ENCODE data around the gene TRIM47. TPM values are rescaled to one million over a fixed set of nuclear protein-coding genes. Genes with fewer than 3 reads are reported as not detected.

Gene TRIM47
- total RNA-seq, 1 experiment from 2014 or later, result 6.9 TPM

GRCh38 chr17:75901727-75902126 lies 23.3 kb upstream of the TRIM47 start:
- no peak overlapping the region for H2BK5ac ChIP-seq (ENCODE audit: insufficient read length, low read length)
- Mint-ChIP-seq H3K4me1 (peaks cover 9 to 11% of the 10 kb centered on the region in 2 experiments), H3K9me3 (no peaks in the 10 kb centered on the region), H3K36me3 (ENCODE audit: insufficient read depth in 1 of 3, low read depth in 3 of 3) (peaks cover 14 to 44% (median 40%) of the 10 kb centered on the region in 3 experiments; a peak in 6 of 7 replicates), H3K4me3 (no peak overlapping the region), H3K27ac (no peak overlapping the region; a peak in 1 of 7 replicates), H3K27me3 (ENCODE audit: low read depth) (no peaks in the 10 kb centered on the region; the same call in 1 of the 2 replicates)
- H3K14ac ChIP-seq (ENCODE audit: insufficient read depth, low read length), result no peak overlapping the region
- no peak overlapping the region for H4K8ac ChIP-seq (replicated peaks; ENCODE audit: insufficient read length, low read depth, low read length)
- H2BK20ac ChIP-seq (ENCODE audit: low read depth, low read length, poor library complexity, severe bottlenecking), result no peak overlapping the region
- H2AFZ ChIP-seq (ENCODE audit: low read length), result no peak overlapping the region
- H4K91ac ChIP-seq (ENCODE audit: insufficient read length, low read depth, low read length), result no peak overlapping the region
- no peaks in the 10 kb centered on the region for H4K20me1 ChIP-seq (ENCODE audit: control insufficient read depth, insufficient read depth, insufficient read length)
- no peaks in the 10 kb centered on the region for H3K4me1 ChIP-seq (ENCODE audit: insufficient read depth, low read length)
- peaks cover 10% of the 10 kb centered on the region for H3K23me2 ChIP-seq (ENCODE audit: insufficient read length, low read depth, low read length, poor library complexity, severe bottlenecking)
- H2AK5ac ChIP-seq (ENCODE audit: insufficient read length, low read length), result no peak overlapping the region
- no peaks in the 10 kb centered on the region for H3K79me1 ChIP-seq (ENCODE audit: insufficient read depth, low read depth, low read length, poor library complexity, severe bottlenecking)
- no peak overlapping the region for H2BK120ac ChIP-seq (ENCODE audit: low read depth, low read length, poor library complexity, severe bottlenecking)
- H3K79me2 ChIP-seq (ENCODE audit: insufficient read depth, low read length), result no peaks in the 10 kb centered on the region
- no peak overlapping the region for H3K23ac ChIP-seq (ENCODE audit: insufficient read length, low read depth, low read length)
- H4K5ac ChIP-seq (ENCODE audit: insufficient read length, low read depth, low read length), result no peak overlapping the region
- H3K27me3 ChIP-seq (ENCODE audit: insufficient read depth, low read length), result no peaks in the 10 kb centered on the region
- no peak overlapping the region for H3K4ac ChIP-seq (ENCODE audit: low read depth, low read length)
- no peak overlapping the region for H3K56ac ChIP-seq (ENCODE audit: insufficient read length, low read depth, low read length)
- no peak overlapping the region for H2BK15ac ChIP-seq (ENCODE audit: low read depth, low read length)
- H3K18ac ChIP-seq (ENCODE audit: insufficient read length, low read depth, low read length), result no peak overlapping the region
- no peak for DNase-seq
- no peak overlapping the region for H3T11ph ChIP-seq (ENCODE audit: low read length)
- H3K4me2 ChIP-seq (ENCODE audit: insufficient read depth, insufficient read length, low read length), result no peak overlapping the region
- H2BK12ac ChIP-seq (ENCODE audit: insufficient read length, low read depth, low read length), result no peak overlapping the region
- H3K9ac ChIP-seq (ENCODE audit: extremely low read depth, insufficient read length, low read length), result no peak overlapping the region
- H3K27ac ChIP-seq (ENCODE audit: insufficient read length, low read depth, low read length), result no peak overlapping the region
- no CpG with 5 or more reads among the region's 18 CpGs for WGBS (ENCODE audit: extremely low coverage, insufficient read length, low lambda C conversion rate)
- TF ChIP-seq CTCF (conservative IDR thresholded peaks at IDR 0.05), result no peak
- no peaks in the 10 kb centered on the region for H3K9me3 ChIP-seq (ENCODE audit: control insufficient read depth, low read depth, low read length)

Measured in H9 (cell line).